Panc1 (cell line): ENCODE results near the gene IGSF9. TPM values are rescaled to one million over a fixed set of nuclear protein-coding genes. Genes with fewer than 3 reads are reported as not detected.

Experiments
- ATAC-seq: fragments of 200-7000 bp; cut with Tn5 transposase; 2 replicates; pipeline ENCODE4 v1.9.1; 2020; ENCODE audit warnings: mild to moderate bottlenecking, moderate library complexity
- BruUV-seq: library from RNA; stranded (reverse); fragments of 400-500 nt; replicated peaks from 2 replicates; lab custom pipeline; 2021; lab: Mats Ljungman, UMichigan
- CTCF ChIA-PET: fragments of 300-600 bp; sonication (Branson Sonifier 250); formaldehyde crosslinking; loops from one replicate; lab custom pipeline; 2022; ENCODE audit warnings: antibody characterized with exemption; lab: Charles Lee
- POLR2A ChIA-PET: fragments of 300-600 bp; sonication (Branson Sonifier 250); formaldehyde crosslinking; loops from one replicate; lab custom pipeline; 2022; ENCODE audit warnings: antibody characterized with exemption; lab: Charles Lee
- DNase-seq: peaks from one replicate; pipeline ENCODE4 v3.0.0-alpha.2; 2010; ENCODE audit warnings: low read depth, low spot score
- H3K27ac ChIP-seq: 2 replicates; pipeline ENCODE4 v1.5.1; 2011; ENCODE audit warnings: mild to moderate bottlenecking, low read length, inconsistent platforms
- H3K27me3 ChIP-seq: fragments of 200-500 bp; sonication (Bioruptor generic); 2 replicates; pipeline ENCODE4 v1.6.0; 2014; ENCODE audit warnings: low read length, inconsistent platforms; ENCODE audit not compliant: control insufficient read depth, insufficient read depth
- H3K36me3 ChIP-seq: fragments of 200-500 bp; sonication (Bioruptor generic); 2 replicates; pipeline ENCODE4 v1.5.1; 2014; ENCODE audit warnings: inconsistent platforms, mild to moderate bottlenecking, low read length, moderate library complexity; ENCODE audit not compliant: control insufficient read depth, insufficient read depth
- H3K4me1 ChIP-seq: 2 replicates; pipeline ENCODE4 v1.5.1; 2011; ENCODE audit warnings: inconsistent platforms, mild to moderate bottlenecking, low read length, moderate library complexity; ENCODE audit not compliant: control insufficient read depth, insufficient read depth
- H3K4me3 ChIP-seq, 2 experiments: 2 replicates each; pipeline ENCODE4 v1.5.1; 2011 to 2012; ENCODE audit warnings: low read depth in 2 of 2, low read length in 2 of 2, mild to moderate bottlenecking in 2 of 2, inconsistent platforms in 1 of 2, moderate library complexity in 1 of 2
- H3K9me3 ChIP-seq: fragments of 200-500 bp; sonication (Bioruptor generic); 2 replicates; pipeline ENCODE4 v1.5.1; 2014; ENCODE audit warnings: low read depth, mild to moderate bottlenecking, inconsistent platforms, low read length, moderate library complexity; ENCODE audit not compliant: control insufficient read depth, insufficient read depth
- POLR2AphosphoS5 ChIP-seq: IDR thresholded peaks from 2 replicates; pipeline ENCODE4 v1.6.1; 2012; ENCODE audit warnings: mild to moderate bottlenecking, low read depth, low read length, moderate library complexity
- REST ChIP-seq, 2 experiments: IDR thresholded peaks; 2 replicates each; pipeline ENCODE4 v1.6.1; 2011 to 2012; ENCODE audit warnings: low read depth in 2 of 2, control low read depth in 1 of 2, low read length in 1 of 2, mild to moderate bottlenecking in 1 of 2, moderate library complexity in 1 of 2; ENCODE audit not compliant: insufficient read depth in 1 of 2
- SIN3A ChIP-seq: IDR thresholded peaks from 2 replicates; pipeline ENCODE4 v1.6.1; 2012; ENCODE audit warnings: low read depth, mild to moderate bottlenecking, low read length, moderate library complexity, borderline replicate concordance; ENCODE audit not compliant: insufficient read depth
- TCF7L2 ChIP-seq: IDR thresholded peaks from 2 replicates; pipeline ENCODE4 v1.6.1; 2011; ENCODE audit warnings: mild to moderate bottlenecking, low read depth, low read length, inconsistent platforms
- in situ Hi-C: cut with HindIII; loops from 2 replicates; pipeline ENCODE4 v1.10.0; 2016; ENCODE audit warnings: low sequenced_read_pairs, low pct_unique_long_range_greater_than_20kb
- intact Hi-C: fragments of 100-400 bp; cut with micrococcal nuclease; formaldehyde crosslinking; loops from one replicate; pipeline ENCODE4 v1.10.0; 2022; ENCODE audit not compliant: unreplicated experiment
- total RNA-seq: library from RNA; stranded (reverse); gene quantifications from one replicate; pipeline ENCODE4 v1.2.1, GENCODE V29; 2021; ENCODE audit not compliant: unreplicated experiment
- TF ChIP-seq, protein P1 (sequence below): fragments of 450-650 bp; IDR thresholded peaks from 2 replicates; pipeline ENCODE4 v1.5.1; 2017; ENCODE audit warnings: mild to moderate bottlenecking

Gene IGSF9
- total RNA-seq, 1 experiment from 2014 or later = 0.51 TPM

DNA sequence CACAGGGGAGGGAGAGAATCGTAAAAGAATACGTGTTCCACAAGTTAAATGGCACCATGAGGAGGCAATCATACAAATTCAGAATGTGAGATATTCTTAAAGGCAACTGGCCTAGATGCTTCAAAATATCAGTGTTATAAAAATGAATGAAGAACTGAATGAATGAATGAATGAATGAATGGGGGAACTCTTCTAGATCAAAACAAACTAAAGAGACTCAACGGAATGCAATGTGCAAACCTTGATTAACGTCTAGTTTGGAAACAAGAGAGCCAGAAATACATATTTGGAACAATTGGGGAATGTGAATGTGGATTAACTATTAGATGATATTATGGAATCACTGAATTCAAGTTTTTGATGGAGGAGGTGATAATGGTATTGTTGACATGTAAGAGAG is 62.3 kb downstream of the IGSF9 start:
- Histone ChIP-seq H3K4me3 (no peak overlapping the region), H3K36me3 (no peaks in the 10 kb centered on the region), H3K9me3 (no peaks in the 10 kb centered on the region), H3K4me1 (no peaks in the 10 kb centered on the region), H3K27me3 (no peaks in the 10 kb centered on the region), H3K27ac (no peak overlapping the region)
- ATAC-seq = no peak
- no peak for DNase-seq
- in situ Hi-C loops = no loop called here
- ChIA-PET POLR2A (interaction anchor here (0.5 kb wide), 1 partner anchor 143 kb away, joined by 3 read pairs; no protein-coding TSS in a partner anchor), CTCF (no interaction called here)
- no TSS peak for BruUV-seq
- TF ChIP-seq TCF7L2 (no peak), REST (IDR thresholded peaks at IDR 0.05; ENCODE audit: insufficient read depth in 1 of 2, low read depth in 2 of 2, low read length in 1 of 2) (no peak)
- TF ChIP-seq, protein P1, sequence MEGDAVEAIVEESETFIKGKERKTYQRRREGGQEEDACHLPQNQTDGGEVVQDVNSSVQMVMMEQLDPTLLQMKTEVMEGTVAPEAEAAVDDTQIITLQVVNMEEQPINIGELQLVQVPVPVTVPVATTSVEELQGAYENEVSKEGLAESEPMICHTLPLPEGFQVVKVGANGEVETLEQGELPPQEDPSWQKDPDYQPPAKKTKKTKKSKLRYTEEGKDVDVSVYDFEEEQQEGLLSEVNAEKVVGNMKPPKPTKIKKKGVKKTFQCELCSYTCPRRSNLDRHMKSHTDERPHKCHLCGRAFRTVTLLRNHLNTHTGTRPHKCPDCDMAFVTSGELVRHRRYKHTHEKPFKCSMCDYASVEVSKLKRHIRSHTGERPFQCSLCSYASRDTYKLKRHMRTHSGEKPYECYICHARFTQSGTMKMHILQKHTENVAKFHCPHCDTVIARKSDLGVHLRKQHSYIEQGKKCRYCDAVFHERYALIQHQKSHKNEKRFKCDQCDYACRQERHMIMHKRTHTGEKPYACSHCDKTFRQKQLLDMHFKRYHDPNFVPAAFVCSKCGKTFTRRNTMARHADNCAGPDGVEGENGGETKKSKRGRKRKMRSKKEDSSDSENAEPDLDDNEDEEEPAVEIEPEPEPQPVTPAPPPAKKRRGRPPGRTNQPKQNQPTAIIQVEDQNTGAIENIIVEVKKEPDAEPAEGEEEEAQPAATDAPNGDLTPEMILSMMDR = no peak
- intact Hi-C loops = no loop called here

- TF ChIP-seq TCF7L2 = no peak
- no peak for TF ChIP-seq REST (IDR thresholded peaks at IDR 0.05; ENCODE audit: insufficient read depth in 1 of 2, low read depth in 2 of 2, low read length in 1 of 2)
- TF ChIP-seq, protein P1 = no peak
- no peak for TF ChIP-seq POLR2AphosphoS5
- no peak for TF ChIP-seq SIN3A
- ATAC-seq (no peak), DNase-seq (peak; percentile 51)
- in situ Hi-C loops (no loop called here), intact Hi-C loops (no loop called here)
- no TSS peak for BruUV-seq
- Histone ChIP-seq H3K9me3 (no peaks in the 10 kb centered on the region), H3K36me3 (no peaks in the 10 kb centered on the region), H3K27ac (no peak overlapping the region), H3K4me3 (no peak overlapping the region), H3K4me1 (no peaks in the 10 kb centered on the region), H3K27me3 (no peaks in the 10 kb centered on the region)
- ChIA-PET POLR2A (no interaction called here), CTCF (interaction anchor here (1.2 kb wide), 1 partner anchor 83 kb away, joined by 3 read pairs; no protein-coding TSS in a partner anchor)
Measured at GRCh38 chr1:159882527-159882862, 62.9 kb downstream of the IGSF9 start.
